Activated CD8-positive, alpha-beta memory T cell treated with anti-CD3 and anti-CD28 coated beads, Interleukin-2, amount 10 ng/mL, durations not matched to agents 7 days and 5 days (primary cell): Measurements from ENCODE around the gene SPINT2. TPM values are rescaled to one million over a fixed set of nuclear protein-coding genes. Genes with fewer than 3 reads are reported as not detected.

Source experiments
- ATAC-seq: fragments of 150-1000 bp; cut with Tn5 transposase; one replicate; pipeline ENCODE4 v1.10.0; 2021; ENCODE audit warnings: moderate library complexity
- CTCF ChIA-PET: fragments of 350-600 bp; sonication (Branson Sonifier 250); formaldehyde crosslinking; loops from one replicate; lab custom pipeline; 2021; ENCODE audit warnings: antibody characterized with exemption; lab: Charles Lee
- DNase-seq: peaks from one replicate; pipeline ENCODE4 v3.0.0-alpha.2; 2020
- H3K27ac Mint-ChIP-seq: one replicate; pipeline ENCODE4 v1.8.0; 2021; ENCODE audit warnings: mild to moderate bottlenecking, mixed read lengths
- H3K27me3 Mint-ChIP-seq: one replicate; pipeline ENCODE4 v1.8.0; 2021; ENCODE audit warnings: mixed read lengths
- H3K36me3 Mint-ChIP-seq: one replicate; pipeline ENCODE4 v1.8.0; 2021; ENCODE audit warnings: mild to moderate bottlenecking, mixed read lengths
- H3K4me1 Mint-ChIP-seq: one replicate; pipeline ENCODE4 v1.8.0; 2021; ENCODE audit warnings: mixed read lengths
- H3K4me3 Mint-ChIP-seq: one replicate; pipeline ENCODE4 v1.8.0; 2021; ENCODE audit warnings: mild to moderate bottlenecking, moderate library complexity, mixed read lengths
- H3K9me3 Mint-ChIP-seq: one replicate; pipeline ENCODE4 v1.8.0; 2022; ENCODE audit warnings: low read depth, mixed read lengths
- total RNA-seq, 2 experiments: library from RNA; stranded (reverse); gene quantifications; one replicate each; pipeline ENCODE4 v1.2.3, GENCODE V29; 2021

SPINT2 gene
- total RNA-seq, 2 experiments from 2014 or later = 9.3 to 15.6 TPM

GRCh38 chr19:38280030-38280921 lies 15.9 kb downstream of the SPINT2 start:
- no peak overlapping the region for H3K27ac Mint-ChIP-seq

GRCh38 chr19:38281811-38282566 lies 17.6 kb downstream of the SPINT2 start:
- Mint-ChIP-seq H3K36me3 (no peaks in the 10 kb centered on the region), H3K27ac (peak overlapping the region; percentile 20), H3K4me3 (no peak overlapping the region), H3K9me3 (no peaks in the 10 kb centered on the region), H3K4me1 (peaks cover 14% of the 10 kb centered on the region), H3K27me3 (no peaks in the 10 kb centered on the region)
- DNase-seq (no peak), ATAC-seq (peak; percentile 23)
- CTCF ChIA-PET = interaction anchor here (1.0 kb wide), 1 partner anchor 80 kb away, joined by 3 read pairs; no protein-coding TSS in a partner anchor

More at GRCh38 chr19:38280030-38280921, 15.9 kb downstream of the SPINT2 start:
- H3K36me3 Mint-ChIP-seq = no peaks in the 10 kb centered on the region
- no peak overlapping the region for H3K4me3 Mint-ChIP-seq
- CTCF ChIA-PET = interaction anchor here (1.0 kb wide), 1 partner anchor 82 kb away, joined by 3 read pairs; no protein-coding TSS in a partner anchor
- peaks cover 14% of the 10 kb centered on the region for H3K4me1 Mint-ChIP-seq
- no peak for DNase-seq
- no peaks in the 10 kb centered on the region for H3K27me3 Mint-ChIP-seq
- ATAC-seq = no peak
- H3K9me3 Mint-ChIP-seq = no peaks in the 10 kb centered on the region

DNA sequence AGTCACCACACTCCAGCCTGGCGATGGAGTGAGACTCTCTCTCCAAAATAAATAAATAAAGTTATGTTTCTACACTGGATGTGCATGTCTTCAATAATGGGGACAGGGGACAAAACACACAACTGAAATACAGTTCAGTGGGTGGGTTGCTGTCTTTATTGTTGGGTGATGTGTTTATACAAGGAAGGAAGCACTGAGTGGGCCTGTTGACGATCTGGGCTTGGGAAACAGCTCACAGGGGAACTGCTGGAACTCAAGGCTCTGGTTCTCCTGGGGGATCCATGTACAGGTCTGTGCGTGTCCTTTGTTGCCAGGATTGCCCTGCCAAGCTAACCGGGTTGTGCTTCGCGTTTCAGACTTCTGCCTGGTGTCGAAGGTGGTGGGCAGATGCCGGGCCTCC lies 18.9 kb downstream of the SPINT2 start:
- CTCF ChIA-PET = interaction anchor here (1.2 kb wide), 1 partner anchor 39 kb away, joined by 3 read pairs; no protein-coding TSS in a partner anchor
- Mint-ChIP-seq H3K4me1 (peaks cover 14% of the 10 kb centered on the region), H3K9me3 (no peaks in the 10 kb centered on the region), H3K4me3 (no peak overlapping the region), H3K27me3 (no peaks in the 10 kb centered on the region), H3K36me3 (no peaks in the 10 kb centered on the region), H3K27ac (no peak overlapping the region)
- DNase-seq (no peak), ATAC-seq (no peak)

- Mint-ChIP-seq H3K36me3 (no peaks in the 10 kb centered on the region), H3K4me3 (no peak overlapping the region), H3K27me3 (no peaks in the 10 kb centered on the region), H3K4me1 (peaks cover 14% of the 10 kb centered on the region), H3K27ac (no peak overlapping the region), H3K9me3 (no peaks in the 10 kb centered on the region)
- CTCF ChIA-PET = interaction anchor here (1.2 kb wide), 1 partner anchor 41 kb away, joined by 3 read pairs; no protein-coding TSS in a partner anchor
- ATAC-seq (no peak), DNase-seq (no peak)
Observed at GRCh38 chr19:38284422-38284821, 20.0 kb downstream of the SPINT2 start.

DNA sequence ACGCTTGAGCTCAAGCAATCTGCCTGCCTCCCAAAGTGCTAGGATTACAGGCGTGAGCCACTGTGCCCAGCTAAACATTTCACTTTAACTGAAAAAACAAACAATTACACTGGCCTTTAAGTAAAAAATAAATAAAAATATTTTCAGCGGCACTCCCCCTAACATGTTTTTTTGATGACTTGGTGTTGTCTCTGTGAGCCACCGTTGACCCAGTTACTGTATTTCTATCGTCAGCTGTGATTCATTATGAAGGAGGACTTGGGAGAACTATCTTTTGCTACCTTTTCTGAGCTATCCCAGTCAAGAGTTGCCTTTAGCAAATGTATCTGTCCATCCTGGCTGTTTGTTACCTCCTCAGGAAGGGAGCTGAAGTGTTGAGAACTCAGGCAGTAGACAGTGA lies 21.2 kb downstream of the SPINT2 start:
- Mint-ChIP-seq H3K27me3 (no peaks in the 10 kb centered on the region), H3K9me3 (no peaks in the 10 kb centered on the region), H3K36me3 (no peaks in the 10 kb centered on the region), H3K27ac (no peak overlapping the region), H3K4me3 (no peak overlapping the region), H3K4me1 (peaks cover 14% of the 10 kb centered on the region)
- ATAC-seq (no peak), DNase-seq (no peak)
- CTCF ChIA-PET = interaction anchor here (1.1 to 1.2 kb wide), 2 partner anchors 35 to 89 kb away, joined by 3 read pairs; partner anchors contain the start of gene PSMD8

DNA sequence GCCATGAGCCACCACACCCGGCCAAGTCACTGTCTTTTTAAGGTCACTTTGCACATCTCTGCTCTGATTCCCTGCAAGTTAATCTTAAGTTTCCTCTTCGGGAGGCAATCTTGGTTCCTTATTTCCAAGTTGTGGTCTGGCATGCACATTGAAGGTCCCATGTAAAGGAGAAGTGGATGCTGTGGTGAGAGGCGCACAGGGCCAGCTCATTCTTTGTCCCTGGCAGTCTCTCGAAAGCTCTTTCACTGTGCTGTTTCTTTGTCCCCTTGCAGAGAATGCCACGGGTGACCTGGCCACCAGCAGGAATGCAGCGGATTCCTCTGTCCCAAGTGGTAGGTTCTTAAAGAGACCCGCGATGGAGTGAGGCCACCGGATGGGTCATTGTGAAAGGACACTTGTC lies 23.2 kb downstream of the SPINT2 start:
- no peak for DNase-seq
- Mint-ChIP-seq H3K4me3 (no peak overlapping the region), H3K27ac (no peak overlapping the region), H3K27me3 (no peaks in the 10 kb centered on the region), H3K36me3 (no peaks in the 10 kb centered on the region), H3K9me3 (no peaks in the 10 kb centered on the region), H3K4me1 (peaks cover 4% of the 10 kb centered on the region)
- no peak for ATAC-seq
- CTCF ChIA-PET = no interaction called here

DNA sequence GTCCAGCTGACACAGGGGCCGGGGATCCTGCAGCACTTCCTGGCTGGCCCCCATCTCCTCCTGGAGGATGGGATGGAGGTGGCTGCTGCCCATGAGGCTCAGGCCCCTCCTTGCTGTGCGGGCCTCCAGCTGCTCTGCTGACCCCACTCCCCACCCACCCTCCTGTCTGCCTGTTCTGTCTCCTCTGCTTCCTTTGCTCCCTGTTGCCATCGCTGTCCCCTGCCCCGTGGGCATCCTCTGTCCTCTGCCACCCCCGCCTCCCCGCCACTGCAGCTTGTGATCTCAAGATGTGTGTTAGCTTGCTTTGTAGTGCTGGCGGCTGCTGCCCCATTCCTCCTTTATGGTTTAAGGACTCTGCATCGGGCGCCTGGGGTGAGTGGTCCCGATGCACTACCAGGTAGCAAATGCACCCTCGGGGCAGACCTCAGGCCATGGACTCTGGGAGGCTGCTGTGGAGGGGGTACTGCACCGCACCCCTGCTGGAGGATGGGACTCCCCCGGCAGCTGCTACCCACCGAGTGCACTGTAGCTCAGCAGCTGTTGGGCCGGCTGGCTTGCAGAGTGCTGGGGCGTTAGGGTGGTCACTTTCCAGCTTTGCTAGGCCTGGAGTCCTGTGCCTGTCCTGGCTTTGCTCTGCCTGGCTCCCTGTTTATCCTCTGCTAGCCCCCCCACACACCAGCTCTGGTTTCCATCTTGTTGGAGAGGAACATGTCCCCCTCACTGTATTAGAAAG lies 23.9 kb downstream of the SPINT2 start:
- Mint-ChIP-seq H3K27ac (no peak overlapping the region), H3K27me3 (no peaks in the 10 kb centered on the region), H3K4me1 (peaks cover 4% of the 10 kb centered on the region), H3K36me3 (no peaks in the 10 kb centered on the region), H3K4me3 (no peak overlapping the region), H3K9me3 (no peaks in the 10 kb centered on the region)
- no peak for ATAC-seq
- DNase-seq = no peak
- CTCF ChIA-PET = no interaction called here

DNA sequence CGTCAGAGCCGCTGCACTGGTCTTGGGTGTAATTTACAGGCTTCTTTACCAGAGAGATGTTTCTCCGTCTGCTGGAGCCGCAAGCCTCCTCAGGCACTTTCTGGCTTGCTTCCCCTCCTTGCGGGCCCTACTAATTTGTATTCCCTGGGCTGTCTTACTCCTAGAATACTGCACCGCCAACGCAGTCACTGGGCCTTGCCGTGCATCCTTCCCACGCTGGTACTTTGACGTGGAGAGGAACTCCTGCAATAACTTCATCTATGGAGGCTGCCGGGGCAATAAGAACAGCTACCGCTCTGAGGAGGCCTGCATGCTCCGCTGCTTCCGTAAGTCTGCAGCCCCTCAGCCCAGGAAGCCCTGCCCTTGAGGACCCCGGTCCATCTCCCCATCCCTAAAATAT lies 25.6 kb downstream of the SPINT2 start:
- DNase-seq (no peak), ATAC-seq (no peak)
- H3K4me3 Mint-ChIP-seq = no peak overlapping the region
- H3K9me3 Mint-ChIP-seq = no peaks in the 10 kb centered on the region
- CTCF ChIA-PET = no interaction called here
- no peaks in the 10 kb centered on the region for H3K27me3 Mint-ChIP-seq
- H3K4me1 Mint-ChIP-seq = no peaks in the 10 kb centered on the region
- no peaks in the 10 kb centered on the region for H3K36me3 Mint-ChIP-seq
- H3K27ac Mint-ChIP-seq = no peak overlapping the region

DNA sequence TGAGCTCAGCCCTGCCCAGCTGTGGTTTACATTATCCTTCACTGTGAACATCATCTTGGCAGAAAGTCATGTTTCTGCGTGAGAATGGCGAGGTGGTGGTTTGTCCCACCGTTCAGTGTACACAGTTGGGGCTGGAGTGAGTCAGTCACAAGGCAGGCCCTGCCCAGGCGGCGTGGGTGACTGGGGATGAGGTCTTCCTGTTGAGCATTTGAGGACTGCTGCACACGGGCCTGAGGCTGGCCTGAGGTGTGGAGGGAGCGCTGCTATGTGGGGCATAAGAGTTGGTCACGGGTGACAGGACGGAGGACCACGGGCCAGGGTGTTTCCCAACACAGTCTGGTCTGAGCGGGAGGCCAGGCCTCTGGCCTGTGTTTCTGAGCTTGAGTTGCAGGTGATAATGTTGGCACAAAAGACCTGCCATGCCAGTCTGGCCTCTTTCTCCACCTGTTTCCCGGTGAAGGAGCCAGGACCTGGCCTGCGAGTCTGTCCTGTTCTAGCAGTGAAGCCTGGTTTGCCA lies 26.3 kb downstream of the SPINT2 start:
- DNase-seq (no peak), ATAC-seq (no peak)
- CTCF ChIA-PET = no interaction called here
- no peak overlapping the region for H3K4me3 Mint-ChIP-seq
- no peaks in the 10 kb centered on the region for H3K36me3 Mint-ChIP-seq
- H3K4me1 Mint-ChIP-seq = no peaks in the 10 kb centered on the region
- H3K27me3 Mint-ChIP-seq = no peaks in the 10 kb centered on the region
- H3K27ac Mint-ChIP-seq = no peak overlapping the region
- H3K9me3 Mint-ChIP-seq = no peaks in the 10 kb centered on the region

DNA sequence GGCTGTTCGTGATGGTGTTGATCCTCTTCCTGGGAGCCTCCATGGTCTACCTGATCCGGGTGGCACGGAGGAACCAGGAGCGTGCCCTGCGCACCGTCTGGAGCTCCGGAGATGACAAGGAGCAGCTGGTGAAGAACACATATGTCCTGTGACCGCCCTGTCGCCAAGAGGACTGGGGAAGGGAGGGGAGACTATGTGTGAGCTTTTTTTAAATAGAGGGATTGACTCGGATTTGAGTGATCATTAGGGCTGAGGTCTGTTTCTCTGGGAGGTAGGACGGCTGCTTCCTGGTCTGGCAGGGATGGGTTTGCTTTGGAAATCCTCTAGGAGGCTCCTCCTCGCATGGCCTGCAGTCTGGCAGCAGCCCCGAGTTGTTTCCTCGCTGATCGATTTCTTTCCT lies 27.5 kb downstream of the SPINT2 start:
- Mint-ChIP-seq H3K9me3 (no peaks in the 10 kb centered on the region), H3K36me3 (no peaks in the 10 kb centered on the region), H3K4me3 (no peak overlapping the region), H3K4me1 (no peaks in the 10 kb centered on the region), H3K27me3 (no peaks in the 10 kb centered on the region), H3K27ac (no peak overlapping the region)
- CTCF ChIA-PET = no interaction called here
- ATAC-seq (no peak), DNase-seq (no peak)

DNA sequence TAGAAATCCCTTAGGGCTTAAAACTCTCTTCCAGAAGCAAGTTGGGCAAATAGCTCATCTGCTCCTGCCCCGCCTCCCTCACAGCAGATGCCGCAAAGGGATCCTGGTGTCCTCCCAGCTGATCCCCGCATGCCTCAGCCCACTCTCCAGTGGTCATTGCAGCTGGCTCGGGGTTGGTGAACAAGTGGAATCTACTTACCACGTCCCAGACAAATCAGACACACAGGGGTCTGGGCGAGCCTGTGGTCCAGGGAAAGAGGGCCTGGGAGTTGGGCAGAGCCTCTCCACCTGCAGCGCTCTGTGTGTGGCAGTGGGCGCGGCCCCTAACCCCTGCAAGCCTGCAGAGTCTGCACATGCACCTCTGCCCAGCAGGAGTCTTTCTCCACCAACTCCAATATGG lies 28.9 kb downstream of the SPINT2 start:
- CTCF ChIA-PET = no interaction called here
- no peaks in the 10 kb centered on the region for H3K36me3 Mint-ChIP-seq
- no peaks in the 10 kb centered on the region for H3K9me3 Mint-ChIP-seq
- H3K27me3 Mint-ChIP-seq = no peaks in the 10 kb centered on the region
- DNase-seq (no peak), ATAC-seq (no peak)
- H3K27ac Mint-ChIP-seq = no peak overlapping the region
- H3K4me1 Mint-ChIP-seq = no peaks in the 10 kb centered on the region
- no peak overlapping the region for H3K4me3 Mint-ChIP-seq

GRCh38 chr19:38294090-38294489 lies 29.7 kb downstream of the SPINT2 start:
- Mint-ChIP-seq H3K4me1 (no peaks in the 10 kb centered on the region), H3K27ac (no peak overlapping the region), H3K4me3 (no peak overlapping the region), H3K27me3 (no peaks in the 10 kb centered on the region), H3K36me3 (no peaks in the 10 kb centered on the region), H3K9me3 (no peaks in the 10 kb centered on the region)
- ATAC-seq (no peak), DNase-seq (no peak)
- CTCF ChIA-PET = interaction anchor here (1.0 kb wide), 1 partner anchor 392 kb away, joined by 3 read pairs; no protein-coding TSS in a partner anchor
